MM.1S (cell line): ENCODE results near the gene INPP5D.

Experiments used
- DNase-seq: peaks from one replicate; pipeline ENCODE4 v3.0.0-alpha.2; 2015
- H2AFZ ChIP-seq: fragments of 300-600 bp; sonication (generic); 2 replicates; pipeline ENCODE4 v1.6.0; 2016; ENCODE audit warnings: antibody characterized with exemption, low read length
- H3F3A ChIP-seq: fragments of 300-600 bp; sonication (generic); 2 replicates; pipeline ENCODE4 v1.6.1; 2016; ENCODE audit warnings: mild to moderate bottlenecking, antibody characterized with exemption, low read length, moderate library complexity, mixed read lengths; ENCODE audit not compliant: insufficient read depth
- H3K27ac ChIP-seq: fragments of 300-600 bp; sonication (generic); 2 replicates; pipeline ENCODE4 v1.5.1; 2016; ENCODE audit warnings: mild to moderate bottlenecking, low read length
- H3K27me3 ChIP-seq: fragments of 300-600 bp; sonication (generic); replicated peaks from 2 replicates; pipeline ENCODE4 v1.6.0; 2016; ENCODE audit warnings: low read length; ENCODE audit not compliant: insufficient read depth
- H3K36me3 ChIP-seq: fragments of 300-600 bp; sonication (generic); replicated peaks from 2 replicates; pipeline ENCODE4 v1.6.1; 2016; ENCODE audit warnings: mild to moderate bottlenecking, low read length, mixed read lengths; ENCODE audit not compliant: insufficient read depth
- H3K4me1 ChIP-seq: fragments of 300-600 bp; sonication (generic); 2 replicates; pipeline ENCODE4 v1.6.1; 2016; ENCODE audit warnings: low read length, mixed read lengths
- H3K4me2 ChIP-seq: fragments of 300-600 bp; sonication (generic); 2 replicates; pipeline ENCODE4 v1.6.0; 2016; ENCODE audit warnings: low read depth, low read length
- H3K4me3 ChIP-seq: fragments of 300-600 bp; sonication (generic); 2 replicates; pipeline ENCODE4 v1.5.1; 2016; ENCODE audit warnings: low read length, mixed read lengths
- H3K79me2 ChIP-seq: fragments of 300-600 bp; sonication (generic); 2 replicates; pipeline ENCODE4 v1.6.1; 2016; ENCODE audit warnings: mixed run types, low read length, mixed read lengths
- H3K9ac ChIP-seq: fragments of 300-600 bp; sonication (generic); 2 replicates; pipeline ENCODE4 v1.6.1; 2016; ENCODE audit warnings: low read length, mixed read lengths
- H3K9me2 ChIP-seq: fragments of 300-600 bp; sonication (generic); replicated peaks from 2 replicates; pipeline ENCODE4 v1.6.1; 2016; ENCODE audit warnings: mild to moderate bottlenecking, low read length, mixed read lengths; ENCODE audit not compliant: insufficient read depth
- H3K9me3 ChIP-seq: fragments of 300-600 bp; sonication (generic); replicated peaks from 2 replicates; pipeline ENCODE4 v1.6.1; 2016; ENCODE audit warnings: mild to moderate bottlenecking, low read length, mixed read lengths; ENCODE audit not compliant: insufficient read depth
- H4K20me1 ChIP-seq: fragments of 300-600 bp; sonication (generic); 2 replicates; pipeline ENCODE4 v1.6.1; 2016; ENCODE audit warnings: mild to moderate bottlenecking, low read length, moderate library complexity, mixed read lengths; ENCODE audit not compliant: insufficient read depth
- EZH2 ChIP-seq: fragments of 300-600 bp; sonication (generic); optimal IDR thresholded peaks from 2 replicates; pipeline ENCODE3; 2017; ENCODE audit warnings: low read depth, mild to moderate bottlenecking, antibody characterized with exemption, low read length, mixed read lengths
- EZH2phosphoT487 ChIP-seq: fragments of 300-600 bp; sonication (generic); IDR thresholded peaks from 2 replicates; pipeline ENCODE4 v1.6.1; 2018; ENCODE audit warnings: antibody characterized with exemption, low read length
- TF ChIP-seq, protein P1 (sequence below): fragments of 300-600 bp; sonication (generic); IDR thresholded peaks from 2 replicates; pipeline ENCODE4 v1.5.1; 2016; ENCODE audit warnings: antibody characterized with exemption, low read length, mixed read lengths

INPP5D gene

DNA sequence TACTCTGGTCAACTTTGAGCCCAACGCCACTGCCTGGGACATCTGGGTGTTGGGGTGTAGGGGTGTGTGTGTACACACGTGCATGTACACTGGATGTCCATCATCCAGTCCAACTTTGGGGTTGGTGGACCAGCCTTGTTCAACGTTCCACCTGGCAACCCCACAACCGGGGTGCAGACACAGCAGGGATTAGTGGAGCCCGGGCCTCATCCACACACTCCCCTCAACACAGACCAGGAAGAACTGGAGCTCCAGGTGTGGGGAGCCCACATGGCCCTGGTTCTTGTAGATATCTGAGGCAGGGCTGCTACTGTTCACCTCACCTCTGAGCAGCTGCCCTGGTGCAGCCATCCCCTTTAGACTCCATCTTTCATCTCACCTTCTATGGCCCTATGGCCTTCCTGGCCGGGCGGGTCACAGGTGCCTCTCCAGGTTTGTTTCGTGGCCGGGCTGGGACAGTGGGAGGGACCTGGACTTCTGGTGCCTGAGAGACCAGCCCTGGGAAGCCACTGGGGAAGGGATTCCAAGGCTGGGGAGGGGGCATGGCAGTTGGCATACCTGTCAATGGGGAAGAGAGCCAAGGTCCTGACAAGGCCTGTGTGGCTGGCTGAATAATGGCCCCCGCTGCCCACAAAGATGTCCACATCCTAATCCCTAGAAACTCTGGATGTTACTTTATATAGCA, 20.2 kb upstream of the INPP5D start:
- Histone ChIP-seq H3K27me3 (no peaks in the 10 kb centered on the region), H3K27ac (no peak overlapping the region), H2AFZ (no peak overlapping the region), H3K79me2 (no peaks in the 10 kb centered on the region), H3K4me2 (no peak overlapping the region), H3K4me1 (no peaks in the 10 kb centered on the region), H3K4me3 (no peak overlapping the region), H3F3A (no peaks in the 10 kb centered on the region), H3K9ac (no peak overlapping the region), H4K20me1 (no peaks in the 10 kb centered on the region), H3K9me3 (no peaks in the 10 kb centered on the region), H3K9me2 (no peaks in the 10 kb centered on the region), H3K36me3 (no peaks in the 10 kb centered on the region)
- TF ChIP-seq, protein P1, sequence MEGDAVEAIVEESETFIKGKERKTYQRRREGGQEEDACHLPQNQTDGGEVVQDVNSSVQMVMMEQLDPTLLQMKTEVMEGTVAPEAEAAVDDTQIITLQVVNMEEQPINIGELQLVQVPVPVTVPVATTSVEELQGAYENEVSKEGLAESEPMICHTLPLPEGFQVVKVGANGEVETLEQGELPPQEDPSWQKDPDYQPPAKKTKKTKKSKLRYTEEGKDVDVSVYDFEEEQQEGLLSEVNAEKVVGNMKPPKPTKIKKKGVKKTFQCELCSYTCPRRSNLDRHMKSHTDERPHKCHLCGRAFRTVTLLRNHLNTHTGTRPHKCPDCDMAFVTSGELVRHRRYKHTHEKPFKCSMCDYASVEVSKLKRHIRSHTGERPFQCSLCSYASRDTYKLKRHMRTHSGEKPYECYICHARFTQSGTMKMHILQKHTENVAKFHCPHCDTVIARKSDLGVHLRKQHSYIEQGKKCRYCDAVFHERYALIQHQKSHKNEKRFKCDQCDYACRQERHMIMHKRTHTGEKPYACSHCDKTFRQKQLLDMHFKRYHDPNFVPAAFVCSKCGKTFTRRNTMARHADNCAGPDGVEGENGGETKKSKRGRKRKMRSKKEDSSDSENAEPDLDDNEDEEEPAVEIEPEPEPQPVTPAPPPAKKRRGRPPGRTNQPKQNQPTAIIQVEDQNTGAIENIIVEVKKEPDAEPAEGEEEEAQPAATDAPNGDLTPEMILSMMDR = no peak
- TF ChIP-seq EZH2 (no peak), EZH2phosphoT487 (no peak)
- DNase-seq = no peak

DNA sequence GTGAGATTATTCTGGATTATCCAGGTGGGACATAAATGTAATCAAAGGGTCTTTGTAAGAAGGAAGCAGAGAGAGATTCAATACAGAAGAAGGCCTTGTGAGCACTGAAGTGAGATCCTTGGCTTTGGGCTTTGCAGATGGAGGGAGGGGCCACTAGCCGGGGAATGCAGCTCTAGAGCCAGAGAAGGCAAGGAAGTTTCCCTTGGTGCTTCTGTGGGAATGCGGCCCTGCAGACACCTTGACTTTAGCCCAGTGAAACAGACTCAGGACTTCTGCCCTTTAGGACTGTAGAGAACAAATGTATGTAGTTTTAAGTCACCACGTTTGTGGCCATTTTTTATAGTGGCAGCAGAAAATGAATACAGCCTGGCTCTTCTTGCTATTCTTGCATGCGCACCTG, 19.6 kb upstream of the INPP5D start:
- Histone ChIP-seq H3K79me2 (no peaks in the 10 kb centered on the region), H3K4me3 (no peak overlapping the region), H3K36me3 (no peaks in the 10 kb centered on the region), H3K9me2 (no peaks in the 10 kb centered on the region), H3K4me2 (no peak overlapping the region), H3F3A (no peaks in the 10 kb centered on the region), H3K27me3 (no peaks in the 10 kb centered on the region), H3K9me3 (no peaks in the 10 kb centered on the region), H3K9ac (no peak overlapping the region), H3K27ac (no peak overlapping the region), H3K4me1 (no peaks in the 10 kb centered on the region), H4K20me1 (no peaks in the 10 kb centered on the region), H2AFZ (no peak overlapping the region)
- DNase-seq = no peak
- no peak for TF ChIP-seq EZH2phosphoT487
- TF ChIP-seq, protein P1 = no peak
- no peak for TF ChIP-seq EZH2

DNA sequence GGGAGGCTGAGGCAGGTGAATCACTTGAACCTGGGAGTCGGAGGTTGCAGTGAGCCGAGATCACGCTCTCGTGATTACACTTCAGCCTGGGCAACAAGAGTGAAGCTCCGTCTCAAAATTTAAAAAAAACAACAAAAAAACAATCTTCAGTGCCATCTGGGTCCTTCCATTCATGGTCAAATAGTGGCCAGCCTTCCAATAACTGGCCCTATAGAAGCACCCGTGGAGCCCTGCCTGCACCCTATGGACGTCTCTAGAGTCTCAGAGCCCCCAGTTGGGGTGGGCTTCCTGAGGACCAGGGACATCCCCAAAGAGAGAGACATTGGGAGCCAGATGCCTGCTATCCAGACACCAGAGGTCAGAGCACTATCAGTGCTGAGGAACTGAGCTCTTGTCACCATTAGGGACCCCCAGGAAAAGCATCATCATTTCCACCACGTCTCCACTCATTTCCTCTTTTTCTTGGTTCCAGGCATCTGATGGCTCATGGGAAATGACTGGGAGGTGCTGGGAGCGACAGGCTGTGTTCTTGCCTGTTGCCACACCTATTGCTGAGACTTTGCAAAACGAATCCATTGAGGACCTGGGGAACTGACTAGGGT, 18.3 kb upstream of the INPP5D start:
- H3K9ac ChIP-seq = no peak overlapping the region
- TF ChIP-seq, protein P1 = no peak
- no peak for TF ChIP-seq EZH2phosphoT487
- TF ChIP-seq EZH2 = no peak
- no peaks in the 10 kb centered on the region for H4K20me1 ChIP-seq
- H3K27me3 ChIP-seq = no peaks in the 10 kb centered on the region
- H3K36me3 ChIP-seq = no peaks in the 10 kb centered on the region
- no peak overlapping the region for H3K27ac ChIP-seq
- DNase-seq = no peak
- H3K9me2 ChIP-seq = no peaks in the 10 kb centered on the region
- no peaks in the 10 kb centered on the region for H3K79me2 ChIP-seq
- H3F3A ChIP-seq = no peaks in the 10 kb centered on the region
- no peak overlapping the region for H3K4me2 ChIP-seq
- H3K4me3 ChIP-seq = no peak overlapping the region
- no peak overlapping the region for H2AFZ ChIP-seq
- no peaks in the 10 kb centered on the region for H3K9me3 ChIP-seq
- H3K4me1 ChIP-seq = no peaks in the 10 kb centered on the region
